Measurements from ENCODE around the gene ATP7B. TPM values are rescaled to one million over a fixed set of nuclear protein-coding genes. Genes with fewer than 3 reads are reported as not detected.

Gene ATP7B
- total and polyA plus RNA-seq, 2 experiments from 2014 or later = 3.9 to 14.4 TPM

DNA sequence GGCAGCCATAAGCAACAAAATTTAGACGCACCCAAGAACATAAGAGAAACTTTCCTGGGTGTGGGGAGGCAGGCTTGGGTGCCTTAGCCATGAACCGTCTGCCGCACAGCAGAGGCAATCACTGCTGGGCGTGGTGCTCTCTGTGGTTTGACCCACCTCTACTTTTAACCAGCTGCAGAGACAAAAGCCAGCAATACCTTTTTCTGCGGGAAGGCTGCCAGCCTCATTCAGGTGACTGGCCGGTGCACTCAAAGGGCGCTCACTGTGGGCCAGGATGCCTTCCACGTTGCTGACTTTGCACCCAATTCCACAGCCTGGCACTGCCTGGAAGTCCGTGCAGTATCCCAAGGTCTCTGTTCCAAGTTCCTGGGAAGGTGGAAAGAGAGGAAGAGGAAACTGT, 69.1 kb downstream of the ATP7B start:
- Histone ChIP-seq H3K27ac (no peak overlapping the region), H3K36me3 (no peaks in the 10 kb centered on the region), H3K4me1 (ENCODE audit: low read depth) (no peaks in the 10 kb centered on the region), H3K9me3 (ENCODE audit: low read depth) (no peaks in the 10 kb centered on the region), H3K4me3 (no peak overlapping the region), H3K27me3 (no peaks in the 10 kb centered on the region)
- DNase-seq (ENCODE audit: low read depth in 1 of 2, low spot score in 1 of 2) = no peak
- TF ChIP-seq, protein P1, sequence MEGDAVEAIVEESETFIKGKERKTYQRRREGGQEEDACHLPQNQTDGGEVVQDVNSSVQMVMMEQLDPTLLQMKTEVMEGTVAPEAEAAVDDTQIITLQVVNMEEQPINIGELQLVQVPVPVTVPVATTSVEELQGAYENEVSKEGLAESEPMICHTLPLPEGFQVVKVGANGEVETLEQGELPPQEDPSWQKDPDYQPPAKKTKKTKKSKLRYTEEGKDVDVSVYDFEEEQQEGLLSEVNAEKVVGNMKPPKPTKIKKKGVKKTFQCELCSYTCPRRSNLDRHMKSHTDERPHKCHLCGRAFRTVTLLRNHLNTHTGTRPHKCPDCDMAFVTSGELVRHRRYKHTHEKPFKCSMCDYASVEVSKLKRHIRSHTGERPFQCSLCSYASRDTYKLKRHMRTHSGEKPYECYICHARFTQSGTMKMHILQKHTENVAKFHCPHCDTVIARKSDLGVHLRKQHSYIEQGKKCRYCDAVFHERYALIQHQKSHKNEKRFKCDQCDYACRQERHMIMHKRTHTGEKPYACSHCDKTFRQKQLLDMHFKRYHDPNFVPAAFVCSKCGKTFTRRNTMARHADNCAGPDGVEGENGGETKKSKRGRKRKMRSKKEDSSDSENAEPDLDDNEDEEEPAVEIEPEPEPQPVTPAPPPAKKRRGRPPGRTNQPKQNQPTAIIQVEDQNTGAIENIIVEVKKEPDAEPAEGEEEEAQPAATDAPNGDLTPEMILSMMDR (IDR thresholded peaks at IDR 0.05; ENCODE audit: low read depth, low read length) = no peak

- Histone ChIP-seq H3K9me3 (ENCODE audit: low read depth) (no peaks in the 10 kb centered on the region), H3K27ac (no peak overlapping the region), H3K4me3 (no peak overlapping the region), H3K4me1 (ENCODE audit: low read depth) (no peaks in the 10 kb centered on the region), H3K36me3 (no peaks in the 10 kb centered on the region), H3K27me3 (no peaks in the 10 kb centered on the region)
- peak in 1 of 2 donors; percentile 4 for DNase-seq (ENCODE audit: low read depth in 1 of 2, low spot score in 1 of 2)
- TF ChIP-seq, protein P1 (IDR thresholded peaks at IDR 0.05; ENCODE audit: low read depth, low read length) = no peak
These were observed 72.8 kb downstream of the ATP7B start for GRCh38 chr13:51938454-51938853.

DNA sequence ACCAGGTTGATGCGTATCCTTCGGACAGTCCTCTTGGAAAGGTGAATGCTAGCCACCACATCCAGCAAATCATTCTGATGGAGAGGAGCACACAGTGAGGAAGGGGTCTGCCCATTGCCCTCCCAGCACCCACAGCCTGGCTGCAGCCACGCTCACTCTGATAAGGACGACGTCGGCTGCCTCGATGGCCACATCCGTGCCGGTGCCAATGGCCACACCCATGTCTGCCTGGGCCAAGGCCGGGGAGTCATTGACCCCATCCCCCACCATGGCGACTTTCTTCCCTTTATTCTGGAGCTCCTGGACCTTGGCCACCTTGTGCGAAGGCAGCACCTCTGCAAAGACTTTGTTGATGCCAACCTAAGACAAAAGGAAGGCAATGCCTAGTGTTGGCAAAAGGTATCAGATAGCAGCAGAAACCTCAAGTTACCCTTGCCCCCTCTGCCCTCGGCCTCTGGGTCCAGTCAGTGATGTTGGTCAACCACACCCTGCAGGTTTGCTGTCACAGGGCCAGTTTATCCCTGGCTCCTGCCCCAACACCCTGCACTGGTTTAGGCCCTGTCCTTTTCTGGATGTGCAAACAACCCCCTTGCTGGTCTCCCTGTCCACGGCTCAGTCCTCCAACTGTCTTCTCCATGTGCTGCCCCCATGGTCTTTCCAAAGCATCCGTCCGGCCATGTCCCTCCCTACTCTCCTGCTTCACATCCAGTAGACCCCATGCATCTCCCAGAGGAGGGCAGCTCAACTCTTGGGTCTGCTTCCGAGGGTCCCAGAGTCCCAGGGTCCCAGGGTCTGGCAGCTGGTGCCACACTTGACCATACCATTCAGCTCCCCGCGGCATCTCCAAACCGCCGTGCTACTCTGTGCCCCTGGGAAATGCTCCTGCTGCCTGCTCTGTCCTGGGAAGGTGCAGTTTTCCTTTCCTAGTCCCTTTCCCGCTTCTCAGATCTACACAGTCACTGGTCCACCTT, 73.6 kb downstream of the ATP7B start:
- Histone ChIP-seq H3K4me3 (no peak overlapping the region), H3K36me3 (no peaks in the 10 kb centered on the region), H3K4me1 (ENCODE audit: low read depth) (no peaks in the 10 kb centered on the region), H3K9me3 (ENCODE audit: low read depth) (no peaks in the 10 kb centered on the region), H3K27me3 (no peaks in the 10 kb centered on the region), H3K27ac (no peak overlapping the region)
- no peak for DNase-seq (ENCODE audit: low read depth in 1 of 2, low spot score in 1 of 2)
- TF ChIP-seq, protein P1 (IDR thresholded peaks at IDR 0.05; ENCODE audit: low read depth, low read length) = no peak

DNA sequence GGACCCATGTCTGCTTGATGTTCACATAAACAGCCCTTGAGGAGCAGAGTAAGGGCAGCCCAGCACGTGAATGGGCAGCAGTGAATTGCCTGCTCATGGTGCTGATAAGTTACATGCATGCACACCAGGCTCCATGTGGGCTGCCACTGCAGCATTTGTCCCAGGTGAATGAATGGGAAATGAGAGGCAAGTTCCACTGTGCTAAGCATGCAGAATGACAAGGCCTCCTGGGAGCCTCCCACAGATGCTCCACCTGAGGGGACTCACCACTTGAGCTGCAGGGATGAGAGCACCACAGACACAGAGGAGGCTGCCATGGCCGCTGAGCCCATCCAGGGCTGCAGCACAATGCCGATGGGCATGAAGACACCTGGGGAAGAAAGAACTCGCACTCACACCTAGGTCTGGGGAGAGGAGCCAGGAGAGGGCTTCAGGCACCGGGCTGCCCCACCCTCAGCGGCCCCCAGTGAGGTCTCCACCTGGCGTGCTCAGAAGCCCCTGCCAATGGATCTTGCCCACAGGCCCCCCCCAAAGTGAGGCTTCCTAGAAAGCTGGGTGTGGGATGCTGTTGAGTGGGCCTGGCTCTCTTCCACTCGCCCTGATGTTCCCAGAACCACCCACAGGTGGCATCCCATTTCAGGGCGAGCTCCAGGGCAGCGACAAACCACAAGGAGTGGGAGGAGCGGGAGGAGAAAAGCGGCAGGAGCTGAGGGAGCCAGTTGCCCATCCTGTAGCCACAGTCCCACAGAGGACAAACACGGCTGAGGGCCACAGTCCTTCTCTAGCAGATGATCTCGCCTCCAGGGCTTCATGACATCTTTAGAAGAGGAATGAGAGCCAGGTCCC, 75.7 kb downstream of the ATP7B start:
- DNase-seq (ENCODE audit: low read depth in 1 of 2, low spot score in 1 of 2) = peak; percentile 20 to 31
- H3K4me1 ChIP-seq (ENCODE audit: low read depth) = no peaks in the 10 kb centered on the region
- no peaks in the 10 kb centered on the region for H3K36me3 ChIP-seq
- no peak overlapping the region for H3K4me3 ChIP-seq
- H3K9me3 ChIP-seq (ENCODE audit: low read depth) = no peaks in the 10 kb centered on the region
- TF ChIP-seq, protein P1 (IDR thresholded peaks at IDR 0.05; ENCODE audit: low read depth, low read length) = peak; percentile 30
- H3K27me3 ChIP-seq = no peaks in the 10 kb centered on the region
- H3K27ac ChIP-seq = no peak overlapping the region

- Histone ChIP-seq H3K27me3 (no peaks in the 10 kb centered on the region), H3K36me3 (no peaks in the 10 kb centered on the region), H3K9me3 (ENCODE audit: low read depth) (no peaks in the 10 kb centered on the region), H3K4me1 (ENCODE audit: low read depth) (no peaks in the 10 kb centered on the region), H3K4me3 (no peak overlapping the region), H3K27ac (no peak overlapping the region)
- TF ChIP-seq, protein P1 (IDR thresholded peaks at IDR 0.05; ENCODE audit: low read depth, low read length) = no peak
- no peak for DNase-seq (ENCODE audit: low read depth in 1 of 2, low spot score in 1 of 2)
These were observed 76.7 kb downstream of the ATP7B start for GRCh38 chr13:51934461-51935087.
